Measurements from ENCODE around the gene C16orf89.

DNA sequence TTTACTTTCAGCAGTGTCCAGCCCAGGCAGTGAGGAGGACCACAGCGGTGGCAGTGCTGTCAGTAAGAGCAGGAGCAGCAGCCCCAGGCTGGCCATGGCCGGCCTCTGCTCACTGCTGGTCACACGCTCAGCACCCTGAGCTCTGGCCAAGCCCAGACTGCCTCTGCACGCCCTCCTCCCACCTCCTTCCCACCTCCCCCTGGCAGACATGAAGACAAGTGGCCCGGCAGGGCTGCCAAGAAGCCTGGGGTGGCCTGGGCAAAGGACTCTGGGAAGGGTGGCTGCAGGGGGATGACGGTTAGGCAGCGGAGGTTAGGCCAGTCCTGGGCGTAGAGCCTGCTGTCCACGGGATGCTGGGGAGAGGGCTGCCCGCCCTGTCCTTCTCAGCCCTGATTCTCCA is at the start of gene C16orf89:
- TF ChIP-seq, protein P1, sequence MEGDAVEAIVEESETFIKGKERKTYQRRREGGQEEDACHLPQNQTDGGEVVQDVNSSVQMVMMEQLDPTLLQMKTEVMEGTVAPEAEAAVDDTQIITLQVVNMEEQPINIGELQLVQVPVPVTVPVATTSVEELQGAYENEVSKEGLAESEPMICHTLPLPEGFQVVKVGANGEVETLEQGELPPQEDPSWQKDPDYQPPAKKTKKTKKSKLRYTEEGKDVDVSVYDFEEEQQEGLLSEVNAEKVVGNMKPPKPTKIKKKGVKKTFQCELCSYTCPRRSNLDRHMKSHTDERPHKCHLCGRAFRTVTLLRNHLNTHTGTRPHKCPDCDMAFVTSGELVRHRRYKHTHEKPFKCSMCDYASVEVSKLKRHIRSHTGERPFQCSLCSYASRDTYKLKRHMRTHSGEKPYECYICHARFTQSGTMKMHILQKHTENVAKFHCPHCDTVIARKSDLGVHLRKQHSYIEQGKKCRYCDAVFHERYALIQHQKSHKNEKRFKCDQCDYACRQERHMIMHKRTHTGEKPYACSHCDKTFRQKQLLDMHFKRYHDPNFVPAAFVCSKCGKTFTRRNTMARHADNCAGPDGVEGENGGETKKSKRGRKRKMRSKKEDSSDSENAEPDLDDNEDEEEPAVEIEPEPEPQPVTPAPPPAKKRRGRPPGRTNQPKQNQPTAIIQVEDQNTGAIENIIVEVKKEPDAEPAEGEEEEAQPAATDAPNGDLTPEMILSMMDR (IDR thresholded peaks at IDR 0.05), result no peak
- TF ChIP-seq POLR2A (IDR thresholded peaks at IDR 0.05), result no peak
